ENCODE results near the gene RPH3AL.
"Not testable (repeated sequence)": the region's sequence is repeated elsewhere in the genome, so short reads cannot be mapped to it uniquely, and the experiment has no call there.

DNA sequence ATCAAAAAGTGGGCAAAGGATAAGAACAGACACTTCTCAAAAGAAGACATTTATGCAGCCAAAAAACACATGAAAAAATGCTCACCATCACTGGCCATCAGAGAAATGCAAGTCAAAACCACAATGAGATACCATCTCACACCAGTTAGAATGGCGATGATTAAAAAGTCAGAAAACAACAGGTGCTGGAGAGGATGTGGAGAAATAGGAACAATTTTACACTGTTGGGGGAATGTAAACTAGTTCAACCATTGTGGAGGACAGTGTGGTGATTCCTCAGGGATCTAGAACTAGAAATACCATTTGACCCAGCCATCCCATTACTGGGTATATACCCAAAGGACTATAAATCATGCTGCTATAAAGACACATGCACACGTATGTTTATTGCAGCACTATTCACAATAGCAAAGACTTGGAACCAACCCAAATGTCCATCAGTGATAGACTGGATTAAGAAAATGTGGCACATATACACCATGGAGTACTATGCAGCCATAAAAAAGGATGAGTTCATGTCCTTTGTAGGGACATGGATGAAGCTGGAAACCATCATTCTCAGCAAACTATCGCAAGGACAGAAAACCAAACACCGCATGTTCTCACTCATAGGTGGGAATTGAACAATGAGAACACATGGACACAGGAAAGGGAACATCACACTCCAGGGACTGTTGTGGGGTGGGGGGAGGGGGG lies 80.5 kb downstream of the RPH3AL start:
- TF ChIP-seq, protein P1, sequence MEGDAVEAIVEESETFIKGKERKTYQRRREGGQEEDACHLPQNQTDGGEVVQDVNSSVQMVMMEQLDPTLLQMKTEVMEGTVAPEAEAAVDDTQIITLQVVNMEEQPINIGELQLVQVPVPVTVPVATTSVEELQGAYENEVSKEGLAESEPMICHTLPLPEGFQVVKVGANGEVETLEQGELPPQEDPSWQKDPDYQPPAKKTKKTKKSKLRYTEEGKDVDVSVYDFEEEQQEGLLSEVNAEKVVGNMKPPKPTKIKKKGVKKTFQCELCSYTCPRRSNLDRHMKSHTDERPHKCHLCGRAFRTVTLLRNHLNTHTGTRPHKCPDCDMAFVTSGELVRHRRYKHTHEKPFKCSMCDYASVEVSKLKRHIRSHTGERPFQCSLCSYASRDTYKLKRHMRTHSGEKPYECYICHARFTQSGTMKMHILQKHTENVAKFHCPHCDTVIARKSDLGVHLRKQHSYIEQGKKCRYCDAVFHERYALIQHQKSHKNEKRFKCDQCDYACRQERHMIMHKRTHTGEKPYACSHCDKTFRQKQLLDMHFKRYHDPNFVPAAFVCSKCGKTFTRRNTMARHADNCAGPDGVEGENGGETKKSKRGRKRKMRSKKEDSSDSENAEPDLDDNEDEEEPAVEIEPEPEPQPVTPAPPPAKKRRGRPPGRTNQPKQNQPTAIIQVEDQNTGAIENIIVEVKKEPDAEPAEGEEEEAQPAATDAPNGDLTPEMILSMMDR (IDR thresholded peaks at IDR 0.05), result not testable (repeated sequence)
- TF ChIP-seq POLR2A (IDR thresholded peaks at IDR 0.05), result not testable (repeated sequence)

All from Peyer's patch (tissue), 4 donors.